HG02981 (cell line): ENCODE measurements around the gene TMEM255B.
"Not testable (repeated sequence)": the region's sequence is repeated elsewhere in the genome, so short reads cannot be mapped to it uniquely, and the experiment has no call there.

ENCODE experiments used
- ATAC-seq: cut with Tn5 transposase; IDR thresholded peaks from one replicate; pipeline ENCODE4 v1.9.1; 2021; ENCODE audit warnings: mild to moderate bottlenecking, moderate library complexity; ENCODE audit not compliant: unreplicated experiment

TMEM255B gene

GRCh38 chr13:113758651-113759524 lies at the start of gene TMEM255B:
Gene TMEM255B (plus strand): TSS chr13:113759226. CDS start chr13:113759270, 44 bp downstream.
- ATAC-seq: peak; percentile 72

- no peak for ATAC-seq
These were observed 36.1 kb upstream of the TMEM255B start for GRCh38 chr13:113722921-113723320.

GRCh38 chr13:113723410-113724015 lies 35.5 kb upstream of the TMEM255B start:
- no peak for ATAC-seq

DNA sequence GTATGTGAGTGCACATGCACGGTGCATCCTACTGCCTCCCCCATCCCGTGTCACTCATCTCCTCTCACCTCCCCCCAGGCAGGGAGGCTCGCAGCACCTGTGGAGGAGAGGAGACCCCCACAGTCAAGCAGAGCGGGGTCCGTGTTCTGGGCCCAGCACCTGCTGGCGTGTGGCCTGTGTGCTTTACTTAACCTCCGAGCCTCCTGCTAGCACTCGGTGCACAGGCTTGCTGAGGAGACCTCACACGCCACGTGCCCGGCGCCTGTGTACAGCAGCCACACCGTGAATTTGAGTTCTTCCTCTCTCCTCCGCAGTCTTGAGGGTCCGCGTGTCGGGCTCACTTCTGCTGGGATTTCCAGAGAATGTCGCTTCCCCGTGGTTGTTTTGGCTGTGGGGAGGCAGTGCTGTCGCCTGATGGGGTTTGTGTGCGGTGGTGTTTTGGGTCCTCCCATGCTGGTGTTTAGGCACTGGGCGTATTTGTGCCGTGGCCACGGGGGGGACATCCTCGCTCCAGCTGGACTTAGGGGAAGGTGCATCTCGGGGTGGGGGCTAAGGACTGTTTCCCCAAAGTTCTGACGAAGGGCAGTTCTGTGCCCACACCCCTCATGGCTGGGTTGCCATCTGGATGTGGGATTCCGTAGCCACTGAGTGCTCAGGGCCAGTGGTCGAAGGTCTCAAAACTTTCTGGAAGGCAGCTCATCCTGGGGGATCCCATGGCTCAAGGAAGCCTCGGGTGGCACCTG lies 34.8 kb upstream of the TMEM255B start:
- no peak for ATAC-seq

GRCh38 chr13:113724780-113725315 lies 34.2 kb upstream of the TMEM255B start:
- peak; percentile 88 for ATAC-seq

DNA sequence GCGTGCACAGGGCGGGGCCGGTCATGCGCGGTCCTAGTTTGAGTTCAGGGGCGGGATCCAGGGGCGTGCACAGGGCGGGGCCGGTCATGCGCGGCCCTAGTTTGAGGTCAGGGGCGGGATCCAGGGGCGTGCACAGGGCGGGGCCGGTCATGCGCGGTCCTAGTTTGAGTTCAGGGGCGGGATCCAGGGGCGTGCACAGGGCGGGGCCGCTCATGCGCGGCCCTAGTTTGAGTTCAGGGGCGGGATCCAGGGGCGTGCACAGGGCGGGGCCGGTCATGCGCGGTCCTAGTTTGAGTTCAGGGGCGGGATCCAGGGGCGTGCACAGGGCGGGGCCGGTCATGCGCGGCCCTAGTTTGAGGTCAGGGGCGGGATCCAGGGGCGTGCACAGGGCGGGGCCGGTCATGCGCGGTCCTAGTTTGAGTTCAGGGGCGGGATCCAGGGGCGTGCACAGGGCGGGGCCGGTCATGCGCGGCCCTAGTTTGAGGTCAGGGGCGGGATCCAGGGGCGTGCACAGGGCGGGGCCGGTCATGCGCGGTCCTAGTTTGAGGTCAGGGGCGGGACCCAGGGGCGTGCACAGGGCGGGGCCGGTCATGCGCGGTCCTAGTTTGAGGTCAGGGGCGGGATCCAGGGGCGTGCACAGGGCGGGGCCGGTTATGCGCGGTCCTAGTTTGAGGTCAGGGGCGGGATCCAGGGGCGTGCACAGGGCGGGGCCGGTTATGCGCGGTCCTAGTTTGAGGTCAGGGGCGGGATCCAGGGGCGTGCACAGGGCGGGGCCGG lies 33.5 kb upstream of the TMEM255B start:
- ATAC-seq: not testable (repeated sequence)

DNA sequence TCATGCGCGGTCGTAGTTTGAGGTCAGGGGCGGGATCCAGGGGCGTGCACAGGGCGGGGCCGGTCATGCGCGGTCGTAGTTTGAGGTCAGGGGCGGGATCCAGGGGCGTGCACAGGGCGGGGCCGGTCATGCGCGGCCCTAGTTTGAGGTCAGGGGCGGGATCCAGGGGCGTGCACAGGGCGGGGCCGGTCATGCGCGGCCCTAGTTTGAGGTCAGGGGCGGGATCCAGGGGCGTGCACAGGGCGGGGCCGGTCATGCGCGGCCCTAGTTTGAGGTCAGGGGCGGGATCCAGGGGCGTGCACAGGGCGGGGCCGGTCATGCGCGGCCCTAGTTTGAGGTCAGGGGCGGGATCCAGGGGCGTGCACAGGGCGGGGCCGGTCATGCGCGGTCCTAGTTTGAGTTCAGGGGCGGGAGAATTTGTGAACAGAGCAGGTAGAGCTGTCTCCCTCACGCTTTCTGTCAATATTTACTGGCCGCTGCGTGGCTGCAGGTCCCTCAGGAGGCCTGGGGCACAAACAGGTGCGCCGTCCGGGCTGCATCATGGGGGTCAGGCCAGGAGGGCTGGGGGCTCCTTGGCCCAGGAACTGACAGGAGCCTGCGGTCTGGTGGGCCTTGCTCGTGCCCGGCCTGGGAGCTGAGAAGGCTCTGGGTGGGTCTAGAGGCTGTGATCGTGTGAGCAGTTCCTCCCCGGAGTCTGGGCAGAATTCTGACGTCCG lies 32.8 kb upstream of the TMEM255B start:
- not testable (repeated sequence) for ATAC-seq

GRCh38 chr13:113726961-113727411 lies 32.0 kb upstream of the TMEM255B start:
- ATAC-seq: no peak

DNA sequence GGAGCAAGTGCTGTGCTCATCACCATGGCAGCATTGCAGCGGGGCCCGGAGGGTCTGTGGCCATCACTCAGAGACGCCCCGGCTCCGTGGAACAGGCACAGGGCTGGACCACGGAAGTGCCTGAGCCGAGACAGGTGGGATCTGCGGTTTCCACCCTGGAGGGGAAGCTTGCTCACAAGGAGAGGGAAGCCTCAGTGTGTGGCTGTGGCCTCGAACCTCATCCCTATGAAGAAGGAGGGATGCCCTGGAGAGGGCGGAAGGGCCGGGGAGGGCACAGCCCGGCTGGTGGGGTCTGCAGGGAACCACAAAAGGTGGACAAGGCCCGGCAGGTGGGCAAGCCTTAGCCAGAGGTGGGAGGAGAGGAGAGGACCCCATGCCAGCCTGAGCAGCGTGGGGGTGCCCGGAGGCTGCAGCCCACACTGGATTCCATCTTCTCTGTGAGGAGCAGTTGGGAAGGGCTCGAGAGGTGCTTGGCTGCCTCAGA lies 30.4 kb upstream of the TMEM255B start:
- no peak for ATAC-seq

GRCh38 chr13:113729187-113730019 lies 29.6 kb upstream of the TMEM255B start:
- no peak for ATAC-seq

DNA sequence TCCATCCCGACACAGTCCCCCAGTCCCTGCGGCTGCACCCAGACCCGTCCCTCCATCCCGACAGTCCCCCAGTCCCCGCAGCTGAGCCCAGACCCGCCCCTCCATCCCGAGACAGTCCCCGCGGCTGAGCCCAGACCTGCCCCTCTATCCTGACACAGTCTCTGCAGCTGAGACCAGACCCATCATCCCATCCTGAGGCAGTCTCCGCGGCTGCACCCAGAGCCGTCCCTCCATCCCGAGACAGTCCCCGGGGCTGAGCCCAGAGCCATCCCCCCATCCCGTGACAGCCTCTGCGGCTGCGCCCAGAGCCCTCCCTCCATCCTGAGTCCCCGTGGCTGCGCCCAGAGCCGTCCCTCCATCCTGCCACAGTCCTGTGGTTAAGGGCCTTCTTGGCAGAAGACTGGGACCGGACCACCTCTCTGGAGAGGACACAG lies 28.8 kb upstream of the TMEM255B start:
- ATAC-seq: no peak

DNA sequence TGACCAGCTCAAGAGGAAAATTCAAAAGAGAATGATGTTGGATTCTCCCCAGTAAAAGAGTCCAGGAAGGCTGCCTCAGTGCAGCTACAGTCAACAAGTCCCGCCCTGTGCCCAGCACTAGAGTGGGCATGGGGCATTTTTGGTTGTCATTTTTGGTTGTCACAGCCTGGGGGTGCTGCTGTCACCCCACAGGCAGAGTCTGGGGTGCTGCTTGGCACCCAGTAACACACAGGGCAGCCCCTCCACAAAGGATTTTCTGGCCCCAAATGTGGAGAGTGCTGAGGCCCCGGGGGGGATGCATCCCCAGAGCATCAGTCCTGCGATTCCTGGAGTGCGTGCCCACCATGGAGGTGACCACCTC lies 28.2 kb upstream of the TMEM255B start:
- ATAC-seq: no peak

- ATAC-seq: no peak
These were observed 27.5 kb upstream of the TMEM255B start for GRCh38 chr13:113731192-113732175.

GRCh38 chr13:113732176-113732960 lies 26.7 kb upstream of the TMEM255B start:
- no peak for ATAC-seq

DNA sequence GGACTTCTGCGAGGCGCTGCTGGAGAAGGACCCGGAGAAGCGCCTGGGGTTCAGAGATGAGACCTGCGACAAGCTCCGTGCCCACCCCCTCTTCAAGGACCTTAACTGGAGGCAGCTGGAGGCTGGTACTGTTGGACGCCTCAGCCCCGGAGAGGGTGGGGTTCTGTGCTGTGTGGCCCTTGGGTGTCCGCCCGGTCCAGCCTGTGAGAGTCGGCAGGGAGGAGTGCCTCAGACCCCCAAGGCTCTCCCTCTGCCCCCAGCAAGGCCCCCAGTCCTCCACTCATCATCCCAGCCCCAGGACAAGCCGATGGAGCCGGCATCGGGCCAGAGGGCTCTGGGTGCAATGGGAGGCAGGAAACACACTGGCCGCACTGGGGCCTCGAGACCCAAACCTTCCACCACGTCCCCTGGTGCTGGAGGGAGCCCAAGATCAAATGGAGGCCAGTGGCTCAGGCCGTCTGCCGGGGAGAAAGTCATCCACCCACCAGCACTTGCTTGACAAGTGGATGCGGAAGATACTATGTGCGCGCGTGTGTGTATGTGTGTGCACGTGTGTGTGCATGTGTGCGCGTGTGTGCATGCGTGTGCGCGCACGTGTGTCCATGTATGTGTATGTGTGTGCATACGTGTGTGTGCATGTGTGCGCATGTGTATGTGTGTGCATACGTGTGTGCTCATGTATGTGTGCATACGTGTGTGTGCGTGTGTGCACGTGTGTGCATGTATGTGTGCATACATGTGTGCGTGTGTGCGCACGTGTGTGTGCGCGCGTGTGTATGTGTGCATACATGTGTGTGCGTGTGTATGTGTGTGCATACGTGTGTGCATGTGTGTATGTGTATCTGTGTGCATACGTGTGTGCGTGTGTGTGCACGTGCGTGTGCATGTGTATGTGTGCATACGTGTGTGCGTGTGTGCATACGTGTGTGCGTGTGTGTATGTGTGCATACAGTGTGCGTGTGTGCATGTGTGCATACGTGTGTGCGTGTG lies 25.8 kb upstream of the TMEM255B start:
- no peak for ATAC-seq
